Kidney (tissue), 14 donors: Measurements from ENCODE around the gene YTHDC1. TPM values are rescaled to one million over a fixed set of nuclear protein-coding genes. Genes with fewer than 3 reads are reported as not detected.
"Not testable (repeated sequence)": the region's sequence is repeated elsewhere in the genome, so short reads cannot be mapped to it uniquely, and the experiment has no call there.

Experiments
- DNase-seq, 5 donors: peaks; one replicate each; pipeline ENCODE4 v3.0.0-alpha.2; 2013 to 2020
- FAIRE-seq: peaks from 2 replicates; lab custom pipeline; 2012; peaks lifted over from hg19 to GRCh38; lab: Jason Lieb, UNC
- H3K27ac ChIP-seq, 2 donors: one replicate each; pipeline ENCODE4 v1.7.0; 2013; ENCODE audit warnings: low read depth in 2 of 2, low read length in 2 of 2, inconsistent platforms in 1 of 2
- H3K27me3 ChIP-seq: one replicate; pipeline ENCODE4 v1.7.1; 2013; ENCODE audit warnings: low read length, inconsistent platforms; ENCODE audit not compliant: control insufficient read depth, insufficient read depth
- H3K36me3 ChIP-seq, 3 donors: one replicate each; pipeline versions ENCODE4 v1.7.0 to v1.7.1; 2013; ENCODE audit warnings: low read length in 3 of 3, control low read depth in 1 of 3, inconsistent platforms in 1 of 3; ENCODE audit not compliant: insufficient read depth in 3 of 3, control insufficient read depth in 2 of 3
- H3K4me1 ChIP-seq, 3 donors: one replicate each; pipeline versions ENCODE4 v1.7.0 to v1.7.1; 2013; ENCODE audit warnings: low read length in 3 of 3, inconsistent platforms in 1 of 3, low read depth in 1 of 3; ENCODE audit not compliant: control insufficient read depth in 2 of 3, insufficient read depth in 2 of 3
- H3K4me3 ChIP-seq, 3 donors: one replicate each; pipeline versions ENCODE4 v1.7.0 to v1.8.1; 2013; ENCODE audit warnings: low read length in 3 of 3, control low read depth in 1 of 3, inconsistent platforms in 1 of 3
- H3K9ac ChIP-seq, 3 donors: one replicate each; pipeline versions ENCODE4 v1.7.0 to v1.7.1; 2013; ENCODE audit warnings: low read length in 3 of 3, control low read depth in 1 of 3, inconsistent platforms in 1 of 3
- H3K9me3 ChIP-seq, 3 donors: one replicate each; pipeline versions ENCODE4 v1.7.0 to v1.7.1; 2013; ENCODE audit warnings: low read length in 3 of 3, control low read depth in 1 of 3, inconsistent platforms in 1 of 3; ENCODE audit not compliant: control insufficient read depth in 2 of 3, insufficient read depth in 1 of 3
- intact Hi-C: fragments of 100-400 bp; cut with DNase I; formaldehyde crosslinking; loops from one replicate; pipeline ENCODE4 v1.11.1; 2022
- polyA plus RNA-seq: library from polyadenylated mRNA; stranded (reverse); fragments of 350-450 nt; fragmentation: Illumina TruSeq; extraction: RNeasy Lipid Tissue Mini Kit (QIAGEN cat#74804); gene quantifications from one replicate; pipeline ENCODE4 v1.2.3, GENCODE V29; 2014; ENCODE audit warnings: low read depth, low replicate concordance; ENCODE audit not compliant: insufficient read depth
- total RNA-seq: library from RNA; stranded (reverse); fragmentation: NEBNext Ultra II Directional; extraction: Animal tissue kit (Norgen Biotek cat#: 25700); gene quantifications from one replicate; pipeline ENCODE4 v1.2.1, GENCODE V29; 2021
- TF ChIP-seq, protein P1 (sequence below): IDR thresholded peaks from 3 replicates; pipeline ENCODE4 v1.5.1; 2012; ENCODE audit warnings: mild to moderate bottlenecking, moderate library complexity, borderline replicate concordance; ENCODE audit not compliant: insufficient read depth; ENCODE audit errors: extremely low read depth
- donor health status: control.
- donor health status: control.
- donor health status: control.
- donor health status: control.
- donor health status: control.
- donor health status: DM: yes; HTN: yes; CAD: no.
- donor health status: Normal renal cell carcinoma (clear cell type).

Gene YTHDC1
- total and polyA plus RNA-seq, 2 donors from 2014 or later = 32.6 to 99.7 TPM

DNA sequence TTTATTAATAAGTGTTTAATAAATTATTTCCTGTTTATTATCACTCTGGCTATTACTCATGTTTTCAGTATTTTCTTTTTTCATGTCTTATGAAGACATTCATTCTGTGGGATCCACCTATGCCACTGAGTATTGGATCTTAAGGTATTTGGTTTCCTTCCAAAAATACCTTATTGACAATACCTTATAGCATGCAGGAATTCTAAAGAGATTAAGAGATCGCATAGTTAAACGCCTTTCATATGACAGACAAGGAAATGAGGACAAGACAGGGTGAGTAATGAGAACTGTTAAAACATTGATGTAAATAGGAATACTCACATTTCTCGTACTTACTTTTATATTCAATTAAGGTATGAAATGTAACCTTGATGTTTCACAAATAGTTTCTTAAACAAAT, 66.2 kb downstream of the YTHDC1 start:
- FAIRE-seq (no peak), DNase-seq (no peak)
- Histone ChIP-seq H3K9me3 (no peaks in the 10 kb centered on the region), H3K4me1 (peaks cover 0 to 2% (median 0%) of the 10 kb centered on the region in 3 donors), H3K36me3 (no peaks in the 10 kb centered on the region), H3K27me3 (no peaks in the 10 kb centered on the region), H3K27ac (no peak overlapping the region), H3K4me3 (no peak overlapping the region), H3K9ac (no peak overlapping the region)
- intact Hi-C loops = no loop called here
- TF ChIP-seq, protein P1, sequence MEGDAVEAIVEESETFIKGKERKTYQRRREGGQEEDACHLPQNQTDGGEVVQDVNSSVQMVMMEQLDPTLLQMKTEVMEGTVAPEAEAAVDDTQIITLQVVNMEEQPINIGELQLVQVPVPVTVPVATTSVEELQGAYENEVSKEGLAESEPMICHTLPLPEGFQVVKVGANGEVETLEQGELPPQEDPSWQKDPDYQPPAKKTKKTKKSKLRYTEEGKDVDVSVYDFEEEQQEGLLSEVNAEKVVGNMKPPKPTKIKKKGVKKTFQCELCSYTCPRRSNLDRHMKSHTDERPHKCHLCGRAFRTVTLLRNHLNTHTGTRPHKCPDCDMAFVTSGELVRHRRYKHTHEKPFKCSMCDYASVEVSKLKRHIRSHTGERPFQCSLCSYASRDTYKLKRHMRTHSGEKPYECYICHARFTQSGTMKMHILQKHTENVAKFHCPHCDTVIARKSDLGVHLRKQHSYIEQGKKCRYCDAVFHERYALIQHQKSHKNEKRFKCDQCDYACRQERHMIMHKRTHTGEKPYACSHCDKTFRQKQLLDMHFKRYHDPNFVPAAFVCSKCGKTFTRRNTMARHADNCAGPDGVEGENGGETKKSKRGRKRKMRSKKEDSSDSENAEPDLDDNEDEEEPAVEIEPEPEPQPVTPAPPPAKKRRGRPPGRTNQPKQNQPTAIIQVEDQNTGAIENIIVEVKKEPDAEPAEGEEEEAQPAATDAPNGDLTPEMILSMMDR = no peak

DNA sequence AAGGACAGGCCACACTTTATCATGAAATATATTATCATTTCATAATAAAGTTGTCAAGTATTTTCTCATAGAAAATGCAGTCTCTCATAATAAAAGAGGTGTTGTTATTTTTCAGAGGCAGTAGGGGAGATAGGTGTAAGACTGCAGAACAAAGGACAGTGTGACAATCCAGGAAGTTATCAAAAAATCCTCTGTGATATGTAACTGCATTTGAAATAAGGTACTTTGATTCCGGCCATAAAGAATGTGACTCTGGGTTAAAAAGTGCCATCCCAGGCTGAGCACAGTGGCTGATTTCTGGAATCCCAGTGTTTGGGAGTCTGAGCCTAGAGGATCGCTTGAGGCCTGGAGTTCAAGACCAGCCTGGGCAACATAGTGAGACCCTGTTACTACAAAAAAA, 66.8 kb downstream of the YTHDC1 start:
- TF ChIP-seq, protein P1 = no peak
- intact Hi-C loops = no loop called here

DNA sequence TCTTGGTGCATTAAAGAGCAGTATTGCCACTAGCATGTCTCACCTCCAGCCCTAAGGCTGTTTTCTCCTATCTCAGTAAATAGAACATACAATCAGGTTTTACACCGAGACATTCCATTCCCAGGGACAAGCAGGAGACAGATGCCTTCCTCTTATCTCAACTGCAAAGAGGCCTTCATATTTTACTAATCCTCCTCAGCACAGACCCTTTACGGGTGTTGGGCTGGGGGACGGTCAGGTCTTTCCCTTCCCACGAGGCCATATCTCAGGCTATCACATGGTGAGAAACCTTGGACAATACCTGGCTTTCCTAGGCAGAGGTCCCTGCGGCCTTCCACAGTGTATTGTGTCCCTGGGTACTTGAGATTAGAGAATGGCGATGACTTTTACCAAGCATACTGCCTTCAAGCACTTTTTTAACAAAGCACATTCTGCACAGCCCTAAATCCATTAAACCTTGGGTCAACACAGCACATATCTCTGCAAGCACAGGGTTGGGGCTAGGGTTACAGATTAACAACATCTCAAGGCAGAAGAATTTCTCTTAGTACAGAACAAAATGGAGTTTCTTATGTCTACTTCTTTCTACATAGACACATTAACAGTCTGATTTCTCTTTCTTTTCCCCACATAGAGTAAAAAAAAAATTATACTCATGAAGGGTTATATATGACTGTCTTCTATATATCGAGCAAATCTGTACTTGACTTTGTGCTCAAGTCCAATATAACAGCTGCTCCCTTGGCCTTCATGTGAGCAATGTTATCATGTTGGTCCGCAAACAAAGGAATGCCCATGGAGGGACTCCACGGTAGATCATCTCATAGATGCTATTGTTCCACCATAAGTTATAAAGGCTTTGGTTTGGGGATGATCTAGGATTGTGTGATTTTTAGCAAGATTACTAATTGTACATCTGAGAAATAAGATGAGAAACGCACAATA, 67.8 kb downstream of the YTHDC1 start:
- intact Hi-C loops, DNase-seq, H3K9ac ChIP-seq, H3K4me3 ChIP-seq, H3K36me3 ChIP-seq, H3K4me1 ChIP-seq, FAIRE-seq, H3K27ac ChIP-seq, H3K9me3 ChIP-seq, H3K27me3 ChIP-seq: not testable (repeated sequence)

More for the DNA sequence above, 66.8 kb downstream of the YTHDC1 start:
- Histone ChIP-seq H3K4me1 (peaks cover 0 to 2% (median 0%) of the 10 kb centered on the region in 3 donors), H3K9ac (no peak overlapping the region), H3K27me3 (no peaks in the 10 kb centered on the region), H3K36me3 (no peaks in the 10 kb centered on the region), H3K27ac (no peak overlapping the region), H3K4me3 (no peak overlapping the region), H3K9me3 (no peaks in the 10 kb centered on the region)
- FAIRE-seq (no peak), DNase-seq (no peak)

DNA sequence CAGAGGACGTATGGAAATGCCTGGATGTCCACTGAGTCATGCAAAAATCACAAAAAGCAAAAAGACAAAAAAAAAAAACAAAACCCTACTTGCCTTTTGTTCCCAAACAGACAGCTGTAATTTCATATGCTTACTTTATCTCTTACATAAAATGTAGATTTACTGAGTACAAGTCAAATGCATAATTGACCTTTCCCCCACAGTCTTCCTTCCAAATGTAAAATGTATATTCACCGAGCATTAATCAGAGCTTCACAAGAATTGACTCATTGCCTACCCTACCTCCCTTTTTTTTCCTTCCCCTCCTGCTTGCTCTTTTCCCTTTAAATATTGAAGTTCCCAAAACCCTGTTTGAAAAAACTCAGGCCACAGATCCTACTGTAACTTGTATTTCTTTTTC, 71.9 kb downstream of the YTHDC1 start:
- no peak overlapping the region for H3K4me3 ChIP-seq
- H3K9me3 ChIP-seq = no peaks in the 10 kb centered on the region
- intact Hi-C loops = no loop called here
- TF ChIP-seq, protein P1 = no peak
- no peak for FAIRE-seq
- no peak for DNase-seq
- H3K4me1 ChIP-seq = peaks cover 0 to 4% (median 0%) of the 10 kb centered on the region in 3 donors
- no peak overlapping the region for H3K9ac ChIP-seq
- H3K27me3 ChIP-seq = no peaks in the 10 kb centered on the region
- H3K27ac ChIP-seq = no peak overlapping the region
- no peaks in the 10 kb centered on the region for H3K36me3 ChIP-seq
